ENCODE results near the gene COL4A4. TPM values are rescaled to one million over a fixed set of nuclear protein-coding genes. Genes with fewer than 3 reads are reported as not detected.

COL4A4 gene
- total and polyA plus RNA-seq, 5 donors = 3.6 to 17.2 (median 15.1) TPM

DNA sequence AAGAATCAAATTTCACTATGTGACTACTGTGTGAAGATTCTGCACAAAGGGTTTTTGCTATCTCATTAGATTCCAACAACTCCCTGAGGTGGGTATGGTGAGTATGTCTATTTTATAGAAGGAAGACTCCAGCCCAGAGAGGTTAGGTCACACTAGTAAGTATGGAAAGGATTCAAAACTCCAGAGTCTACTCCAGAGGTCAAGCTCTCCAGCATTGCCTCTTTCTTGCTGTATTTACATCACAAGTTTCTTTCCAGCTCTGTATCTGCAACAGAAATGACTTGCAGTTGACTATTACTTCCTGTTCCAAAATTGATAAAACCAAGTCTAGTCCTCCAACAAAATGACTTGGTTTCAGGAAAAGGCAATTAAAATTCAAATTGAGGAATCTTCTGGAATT, 2.1 kb downstream of the COL4A4 start:
- no peaks in the 10 kb centered on the region for H3K4me1 ChIP-seq (ENCODE audit: control insufficient read depth, insufficient read depth, low read length)
- ATAC-seq (no peak), DNase-seq (no peak)
- no peak overlapping the region for H3K27ac ChIP-seq (ENCODE audit: low read length)
- intact Hi-C loops (cut with DNase I) = loop anchor here in 1 of 4 donors (2.0 kb wide), 1 partner anchor 67 kb away; no protein-coding TSS in a partner anchor
- no peaks in the 10 kb centered on the region for H3K27me3 ChIP-seq (ENCODE audit: control insufficient read depth, insufficient read depth)
- no peak overlapping the region for H3K4me3 ChIP-seq (ENCODE audit: low read length)
- no peaks in the 10 kb centered on the region for H3K9me3 ChIP-seq (ENCODE audit: control insufficient read depth, low read length)

DNA sequence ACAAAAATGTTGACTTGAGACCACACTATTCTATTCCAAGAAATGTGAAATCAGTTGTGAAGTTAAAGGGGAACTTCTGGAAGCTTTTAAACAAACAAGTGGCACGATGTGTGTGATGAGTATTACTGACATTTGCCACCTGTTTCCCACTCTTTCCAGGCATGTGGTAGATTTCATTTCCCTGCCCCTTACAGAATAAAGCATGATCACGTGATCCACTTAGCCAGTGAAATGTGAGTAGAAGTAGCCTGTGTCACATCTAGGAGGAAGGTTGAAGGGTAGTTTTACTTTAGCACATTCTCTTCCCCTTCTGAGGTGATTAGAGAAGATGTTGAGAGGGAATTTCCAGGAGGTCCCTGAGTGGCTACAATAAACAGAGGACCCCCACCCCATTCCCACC, 3.8 kb downstream of the COL4A4 start:
- no peak overlapping the region for H3K4me3 ChIP-seq (ENCODE audit: low read length)
- ATAC-seq (no peak), DNase-seq (no peak)
- H3K9me3 ChIP-seq (ENCODE audit: control insufficient read depth, low read length) = no peaks in the 10 kb centered on the region
- intact Hi-C loops (cut with DNase I) = no loop called here
- no peak overlapping the region for H3K27ac ChIP-seq (ENCODE audit: low read length)
- H3K4me1 ChIP-seq (ENCODE audit: control insufficient read depth, insufficient read depth, low read length) = peaks cover 2% of the 10 kb centered on the region
- no peaks in the 10 kb centered on the region for H3K27me3 ChIP-seq (ENCODE audit: control insufficient read depth, insufficient read depth)
- 64% methylated on average over 2 of the region's 2 CpGs for WGBS

DNA sequence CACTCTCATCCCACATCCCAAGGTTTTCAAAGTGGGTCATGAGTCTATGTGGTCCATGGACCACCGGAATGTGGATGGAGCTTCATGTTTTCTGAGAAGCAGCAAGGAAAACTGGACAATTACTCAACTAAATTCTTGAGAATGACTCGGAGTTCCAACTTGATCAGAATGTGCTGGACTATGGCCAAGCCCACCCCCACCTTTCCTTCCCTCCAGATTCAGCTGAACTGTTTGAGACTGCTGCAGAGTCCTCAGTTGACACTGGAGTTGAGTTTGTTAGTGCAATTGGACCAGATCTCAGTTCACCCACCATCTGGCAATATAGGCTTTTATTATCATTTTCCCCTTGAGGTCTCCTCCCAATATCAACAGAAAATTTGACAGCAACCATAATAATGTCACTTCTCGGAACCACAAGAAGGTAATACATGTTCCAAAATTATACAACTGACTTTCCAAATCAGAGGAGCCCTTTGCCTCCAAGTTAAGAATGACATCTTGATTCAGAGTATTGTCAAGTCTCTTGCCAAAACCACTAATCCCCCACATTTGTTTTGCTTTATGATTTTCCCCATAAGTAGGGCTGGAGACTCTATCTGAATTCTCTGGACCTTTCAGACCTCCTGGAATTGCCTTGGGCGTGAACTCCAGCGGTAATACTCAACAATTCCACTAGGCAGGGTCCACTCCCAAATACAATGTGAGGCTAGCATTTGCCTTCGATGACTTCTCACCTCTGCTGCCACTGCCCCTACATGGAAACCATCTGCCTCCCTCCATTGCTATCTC, 8.8 kb downstream of the COL4A4 start:
- intact Hi-C loops (cut with DNase I) = no loop called here
- Histone ChIP-seq H3K27me3 (ENCODE audit: control insufficient read depth, insufficient read depth) (no peaks in the 10 kb centered on the region), H3K27ac (ENCODE audit: low read length) (no peak overlapping the region), H3K4me1 (ENCODE audit: control insufficient read depth, insufficient read depth, low read length) (peaks cover 5% of the 10 kb centered on the region), H3K9me3 (ENCODE audit: control insufficient read depth, low read length) (no peaks in the 10 kb centered on the region), H3K4me3 (ENCODE audit: low read length) (no peak overlapping the region)
- ATAC-seq (peak; percentile 76 to 85), DNase-seq (peak; percentile 69 to 90 (median 79))
- 60% methylated on average over 6 of the region's 6 CpGs for WGBS

DNA sequence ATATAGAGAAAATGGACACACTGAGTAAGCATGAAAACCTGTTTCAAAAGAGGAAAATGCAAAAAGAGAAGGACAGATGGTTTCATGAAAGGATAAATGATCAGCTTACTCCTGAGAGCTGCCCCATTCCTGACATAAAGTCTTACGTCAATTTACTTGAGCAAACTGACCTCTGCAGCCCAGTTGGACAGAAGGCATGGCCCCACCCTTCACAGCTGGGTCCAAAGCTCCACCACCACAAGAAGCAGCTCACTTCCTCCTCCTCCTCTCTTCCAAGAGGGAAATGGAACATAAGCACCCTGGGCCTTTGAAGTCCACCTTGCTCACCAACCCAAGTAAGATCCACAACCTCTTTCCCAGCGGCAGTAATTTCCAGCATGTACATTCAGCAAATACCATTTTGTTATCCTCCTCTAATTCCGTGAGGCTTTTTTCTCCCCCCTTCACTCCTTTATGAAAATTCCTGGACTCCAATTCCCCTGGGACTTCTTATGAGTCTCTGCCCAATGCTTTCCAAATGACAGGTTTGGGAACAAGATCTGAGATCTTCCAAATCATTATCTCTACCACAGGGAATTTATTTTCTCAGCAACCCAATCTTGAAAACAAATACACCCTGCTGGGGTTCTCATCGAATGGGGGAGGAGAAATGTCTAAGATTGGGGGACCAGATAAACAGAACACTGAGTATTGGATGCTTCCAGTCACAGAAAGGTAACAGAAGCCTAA, 10.1 kb downstream of the COL4A4 start:
- ATAC-seq = peak; percentile 90 to 91
- WGBS = 52% methylated on average over 4 of the region's 4 CpGs
- H3K27me3 ChIP-seq (ENCODE audit: control insufficient read depth, insufficient read depth) = no peaks in the 10 kb centered on the region
- intact Hi-C loops (cut with DNase I) = no loop called here
- peak; percentile 72 to 89 (median 76) for DNase-seq
- no peaks in the 10 kb centered on the region for H3K9me3 ChIP-seq (ENCODE audit: control insufficient read depth, low read length)
- H3K4me1 ChIP-seq (ENCODE audit: control insufficient read depth, insufficient read depth, low read length) = peaks cover 5% of the 10 kb centered on the region
- H3K4me3 ChIP-seq (ENCODE audit: low read length) = no peak overlapping the region
- peak overlapping the region; percentile 3 for H3K27ac ChIP-seq (ENCODE audit: low read length)

DNA sequence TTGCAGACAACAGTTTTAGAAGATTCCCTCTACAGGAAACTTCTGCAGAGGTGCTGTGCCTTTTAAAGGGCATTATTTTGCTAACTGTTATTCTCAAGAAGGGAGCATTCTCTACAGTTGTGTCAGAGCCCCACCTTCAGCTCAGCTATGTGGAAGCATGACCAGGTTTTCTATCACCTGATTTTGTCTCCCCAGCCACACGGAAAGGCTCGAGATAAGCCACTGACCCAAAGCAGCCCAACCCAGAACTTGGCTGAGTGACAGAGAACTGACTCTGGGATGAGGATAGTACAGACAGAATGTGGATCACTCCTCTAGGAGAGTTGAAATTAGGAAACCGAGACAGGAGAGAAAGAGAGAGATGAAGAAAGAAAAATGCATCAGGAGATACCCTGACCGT, 10.7 kb downstream of the COL4A4 start:
- no peaks in the 10 kb centered on the region for H3K9me3 ChIP-seq (ENCODE audit: control insufficient read depth, low read length)
- H3K4me3 ChIP-seq (ENCODE audit: low read length) = no peak overlapping the region
- H3K27me3 ChIP-seq (ENCODE audit: control insufficient read depth, insufficient read depth) = no peaks in the 10 kb centered on the region
- H3K27ac ChIP-seq (ENCODE audit: low read length) = no peak overlapping the region
- intact Hi-C loops (cut with DNase I) = no loop called here
- peaks cover 5% of the 10 kb centered on the region for H3K4me1 ChIP-seq (ENCODE audit: control insufficient read depth, insufficient read depth, low read length)
- DNase-seq = no peak
- WGBS = 47% methylated on average over 4 of the region's 4 CpGs
- ATAC-seq = peak; percentile 48 to 59

DNA sequence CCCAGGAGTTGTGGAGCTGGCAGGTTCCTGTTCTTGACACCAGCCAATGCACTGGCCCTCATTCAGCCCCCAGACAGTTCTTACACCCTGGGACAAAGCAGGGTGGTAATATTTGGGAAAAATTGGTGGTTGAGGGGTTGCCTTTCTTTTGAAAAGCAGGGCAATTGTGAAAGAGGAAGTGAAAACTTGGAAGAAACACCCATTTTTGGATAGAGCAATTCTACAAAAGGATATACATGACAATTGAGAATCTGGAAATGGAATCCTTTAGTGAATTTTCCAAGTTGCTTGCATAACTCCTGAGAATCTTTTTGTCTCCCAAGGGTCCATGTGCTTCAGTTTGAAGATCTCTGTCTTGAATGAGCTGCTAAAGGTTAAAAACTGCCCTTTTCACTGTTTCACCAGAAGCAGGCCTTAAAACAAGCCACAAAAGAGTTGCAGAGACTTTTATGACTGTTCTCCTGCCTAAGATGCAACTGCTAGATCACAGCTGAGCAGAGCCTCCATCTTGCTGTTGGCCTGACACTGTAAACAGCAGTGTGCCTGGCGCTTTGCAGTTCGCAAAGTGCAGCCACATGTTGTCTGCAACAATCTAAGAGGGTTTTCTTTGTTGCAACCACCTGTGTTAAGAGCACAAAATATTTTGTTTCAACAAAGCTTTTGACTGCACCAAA, 11.8 kb downstream of the COL4A4 start:
- Histone ChIP-seq H3K4me1 (ENCODE audit: control insufficient read depth, insufficient read depth, low read length) (peaks cover 5% of the 10 kb centered on the region), H3K4me3 (ENCODE audit: low read length) (no peak overlapping the region), H3K27ac (ENCODE audit: low read length) (no peak overlapping the region), H3K27me3 (ENCODE audit: control insufficient read depth, insufficient read depth) (no peaks in the 10 kb centered on the region), H3K9me3 (ENCODE audit: control insufficient read depth, low read length) (no peaks in the 10 kb centered on the region)
- WGBS = 97% methylated on average over 2 of the region's 2 CpGs
- intact Hi-C loops (cut with DNase I) = no loop called here
- ATAC-seq (no peak), DNase-seq (no peak)

DNA sequence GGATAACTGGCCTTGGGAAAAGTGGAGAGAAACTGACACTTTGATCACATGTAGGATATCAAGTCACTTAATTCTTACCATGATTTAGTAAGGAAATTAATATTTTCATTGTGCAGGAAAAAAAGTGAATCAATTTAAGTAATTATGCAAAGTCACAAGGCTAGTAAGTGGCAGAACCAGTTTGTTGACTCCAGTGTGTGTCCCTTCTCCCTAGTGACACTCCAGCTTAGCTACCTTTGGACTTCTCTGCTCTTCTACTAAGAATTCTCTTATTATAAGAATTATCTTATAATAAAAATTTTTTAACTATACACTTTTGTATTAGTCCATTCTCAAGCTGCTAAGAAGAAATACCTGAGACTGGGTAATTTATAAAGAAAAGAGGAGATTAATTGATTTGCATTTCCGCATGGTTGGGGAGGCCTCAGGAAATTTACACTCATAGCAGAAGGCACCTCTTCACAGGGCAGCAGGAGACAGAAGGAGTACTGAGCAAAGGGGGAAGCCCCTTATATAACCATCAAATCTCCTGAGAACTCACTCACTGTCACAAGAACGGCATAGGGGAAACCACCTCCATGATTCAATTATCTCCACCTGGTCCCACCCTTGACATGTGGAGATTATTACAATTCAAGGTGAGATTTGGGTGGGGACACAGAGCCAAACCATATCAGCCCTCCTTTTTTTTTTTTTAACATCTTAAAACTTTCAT, 13.6 kb downstream of the COL4A4 start:
- no peak for ATAC-seq
- Histone ChIP-seq H3K4me3 (ENCODE audit: low read length) (no peak overlapping the region), H3K27me3 (ENCODE audit: control insufficient read depth, insufficient read depth) (no peaks in the 10 kb centered on the region), H3K27ac (ENCODE audit: low read length) (no peak overlapping the region), H3K4me1 (ENCODE audit: control insufficient read depth, insufficient read depth, low read length) (peaks cover 3% of the 10 kb centered on the region), H3K9me3 (ENCODE audit: control insufficient read depth, low read length) (no peaks in the 10 kb centered on the region)
- intact Hi-C loops (cut with DNase I) = no loop called here
- WGBS = 80% methylated on average over 2 of the region's 2 CpGs
- DNase-seq = no peak

DNA sequence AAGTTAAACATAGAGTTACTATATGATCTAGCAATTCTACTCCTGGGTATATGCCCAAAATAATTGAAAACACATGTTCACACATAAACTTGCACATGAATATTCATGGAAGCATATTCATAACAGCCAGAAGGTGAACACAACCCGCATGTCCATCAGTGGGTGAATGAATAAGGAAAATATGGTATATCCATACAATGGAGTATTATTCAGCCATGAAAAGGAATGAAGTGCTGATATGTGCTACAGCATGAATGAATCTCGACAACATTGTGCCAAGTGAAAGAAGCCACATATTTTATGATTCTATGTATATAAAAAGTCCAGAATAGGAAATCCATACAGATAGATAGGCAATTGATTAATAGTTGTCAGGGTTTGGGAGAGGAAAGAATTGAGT, 15.9 kb downstream of the COL4A4 start:
- no peak overlapping the region for H3K27ac ChIP-seq (ENCODE audit: low read length)
- no peak for ATAC-seq
- WGBS = 76% methylated on average over 2 of the region's 2 CpGs
- H3K9me3 ChIP-seq (ENCODE audit: control insufficient read depth, low read length) = no peaks in the 10 kb centered on the region
- intact Hi-C loops (cut with DNase I) = no loop called here
- no peak overlapping the region for H3K4me3 ChIP-seq (ENCODE audit: low read length)
- no peaks in the 10 kb centered on the region for H3K27me3 ChIP-seq (ENCODE audit: control insufficient read depth, insufficient read depth)
- no peak for DNase-seq
- peaks cover 3% of the 10 kb centered on the region for H3K4me1 ChIP-seq (ENCODE audit: control insufficient read depth, insufficient read depth, low read length)

DNA sequence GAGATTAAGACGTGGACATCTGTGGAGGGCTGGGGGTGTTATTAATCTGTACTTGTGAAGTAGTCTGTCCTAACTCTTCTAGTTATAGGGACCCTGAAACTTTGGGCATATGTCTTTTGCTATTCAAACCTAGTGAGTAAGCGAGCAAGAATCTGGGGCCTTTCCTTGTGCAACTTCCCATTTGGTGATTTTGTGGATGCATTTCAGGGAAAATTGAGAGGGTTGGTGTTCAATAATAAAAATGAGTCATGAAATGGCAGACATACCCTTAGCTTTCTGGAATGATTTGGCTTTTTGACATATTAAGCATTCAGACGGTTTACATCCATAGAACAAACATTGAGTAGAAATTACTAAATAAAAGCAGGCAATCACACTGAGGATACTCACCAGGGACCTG, 17.0 kb downstream of the COL4A4 start:
- intact Hi-C loops (cut with DNase I) = no loop called here
- Histone ChIP-seq H3K4me1 (ENCODE audit: control insufficient read depth, insufficient read depth, low read length) (no peaks in the 10 kb centered on the region), H3K27ac (ENCODE audit: low read length) (no peak overlapping the region), H3K9me3 (ENCODE audit: control insufficient read depth, low read length) (no peaks in the 10 kb centered on the region), H3K4me3 (ENCODE audit: low read length) (no peak overlapping the region), H3K27me3 (ENCODE audit: control insufficient read depth, insufficient read depth) (no peaks in the 10 kb centered on the region)
- WGBS = 80% methylated on average over 3 of the region's 3 CpGs
- DNase-seq (no peak), ATAC-seq (no peak)

DNA sequence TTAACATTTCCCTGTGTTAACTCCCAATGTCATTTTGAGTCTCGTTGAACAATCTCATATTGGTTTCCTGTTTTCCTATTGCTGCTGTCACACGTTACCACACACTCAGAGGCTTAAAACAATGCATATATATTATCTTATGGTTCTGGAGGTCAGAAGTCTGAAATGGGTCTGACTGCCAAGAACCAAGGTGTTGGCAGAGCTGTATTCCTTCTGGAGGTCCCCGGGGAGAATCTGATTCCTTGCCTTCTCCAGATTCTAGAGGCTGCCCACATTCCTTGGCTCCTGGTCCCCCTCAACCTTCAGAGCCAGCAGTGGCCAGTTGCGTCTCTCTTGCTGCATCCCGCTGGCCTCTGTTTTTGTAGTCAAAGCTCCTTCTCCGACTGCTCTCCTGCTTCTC, 17.5 kb downstream of the COL4A4 start:
- no peak for DNase-seq
- 66% methylated on average over 6 of the region's 6 CpGs for WGBS
- H3K27me3 ChIP-seq (ENCODE audit: control insufficient read depth, insufficient read depth) = no peaks in the 10 kb centered on the region
- ATAC-seq = no peak
- H3K4me1 ChIP-seq (ENCODE audit: control insufficient read depth, insufficient read depth, low read length) = no peaks in the 10 kb centered on the region
- H3K9me3 ChIP-seq (ENCODE audit: control insufficient read depth, low read length) = no peaks in the 10 kb centered on the region
- no peak overlapping the region for H3K4me3 ChIP-seq (ENCODE audit: low read length)
- no peak overlapping the region for H3K27ac ChIP-seq (ENCODE audit: low read length)
- intact Hi-C loops (cut with DNase I) = no loop called here

DNA sequence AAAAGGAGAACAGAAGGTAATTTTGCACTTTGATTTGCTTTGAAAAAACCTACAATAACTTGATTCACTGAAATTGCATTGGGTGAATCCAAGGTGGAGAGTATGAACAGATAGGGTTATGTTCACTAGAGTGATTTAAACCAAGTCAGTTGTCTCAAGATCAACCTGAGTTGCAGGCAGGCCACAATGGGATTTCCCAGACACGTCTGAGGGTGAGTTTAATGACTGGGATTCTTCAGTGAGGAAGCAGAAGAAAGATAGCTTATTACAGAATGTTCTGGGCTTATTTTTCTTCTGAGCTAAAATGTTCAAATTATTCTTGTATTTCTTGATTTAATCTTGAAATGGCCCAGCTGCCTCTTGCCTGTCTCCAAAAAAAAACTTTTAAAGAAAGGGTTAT, 20.1 kb downstream of the COL4A4 start:
- Histone ChIP-seq H3K27ac (ENCODE audit: low read length) (no peak overlapping the region), H3K9me3 (ENCODE audit: control insufficient read depth, low read length) (no peaks in the 10 kb centered on the region), H3K4me1 (ENCODE audit: control insufficient read depth, insufficient read depth, low read length) (no peaks in the 10 kb centered on the region), H3K27me3 (ENCODE audit: control insufficient read depth, insufficient read depth) (no peaks in the 10 kb centered on the region), H3K4me3 (ENCODE audit: low read length) (no peak overlapping the region)
- ATAC-seq = no peak
- intact Hi-C loops (cut with DNase I) = no loop called here
- no peak for DNase-seq
- WGBS = 39% methylated on average over 1 of the region's 1 CpG

All from right cardiac atrium (tissue), 5 donors.